Dedifferentiated amniotic fluid mesenchymal stem cell (primary cell): ENCODE results near the gene IGFBP4.
"Not testable (repeated sequence)": the region's sequence is repeated elsewhere in the genome, so short reads cannot be mapped to it uniquely, and the experiment has no call there.

Source experiments
- DNase-seq: peaks from one replicate; pipeline ENCODE4 v3.0.0-alpha.2; 2016; ENCODE audit errors: extremely low spot score

Gene IGFBP4

DNA sequence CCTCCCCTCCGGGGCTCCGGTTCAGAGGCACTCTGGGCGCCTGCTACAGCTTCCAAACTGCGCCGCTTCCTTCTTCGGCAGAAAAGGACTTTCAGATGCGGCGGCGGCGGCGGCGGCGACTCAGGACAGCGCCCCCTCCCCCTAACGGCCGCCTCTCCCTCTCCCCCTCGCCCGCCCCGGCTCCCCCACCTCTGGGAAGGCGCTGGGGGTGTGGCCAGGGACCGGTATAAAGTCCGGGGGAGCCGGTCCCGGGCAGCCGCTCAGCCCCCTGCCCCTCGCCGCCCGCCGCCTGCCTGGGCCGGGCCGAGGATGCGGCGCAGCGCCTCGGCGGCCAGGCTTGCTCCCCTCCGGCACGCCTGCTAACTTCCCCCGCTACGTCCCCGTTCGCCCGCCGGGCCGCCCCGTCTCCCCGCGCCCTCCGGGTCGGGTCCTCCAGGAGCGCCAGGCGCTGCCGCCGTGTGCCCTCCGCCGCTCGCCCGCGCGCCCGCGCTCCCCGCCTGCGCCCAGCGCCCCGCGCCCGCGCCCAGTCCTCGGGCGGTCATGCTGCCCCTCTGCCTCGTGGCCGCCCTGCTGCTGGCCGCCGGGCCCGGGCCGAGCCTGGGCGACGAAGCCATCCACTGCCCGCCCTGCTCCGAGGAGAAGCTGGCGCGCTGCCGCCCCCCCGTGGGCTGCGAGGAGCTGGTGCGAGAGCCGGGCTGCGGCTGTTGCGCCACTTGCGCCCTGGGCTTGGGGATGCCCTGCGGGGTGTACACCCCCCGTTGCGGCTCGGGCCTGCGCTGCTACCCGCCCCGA is at the start of gene IGFBP4:
TSS of gene IGFBP4 (plus strand) at position 255 of the 792 bp plus-strand sequence. CDS start at position 541, 286 bp downstream.
- DNase-seq: peak; percentile 59

GRCh38 chr17:40399185-40399584 is 44.1 kb upstream of the IGFBP4 start:
- DNase-seq: peak; percentile 78

DNA sequence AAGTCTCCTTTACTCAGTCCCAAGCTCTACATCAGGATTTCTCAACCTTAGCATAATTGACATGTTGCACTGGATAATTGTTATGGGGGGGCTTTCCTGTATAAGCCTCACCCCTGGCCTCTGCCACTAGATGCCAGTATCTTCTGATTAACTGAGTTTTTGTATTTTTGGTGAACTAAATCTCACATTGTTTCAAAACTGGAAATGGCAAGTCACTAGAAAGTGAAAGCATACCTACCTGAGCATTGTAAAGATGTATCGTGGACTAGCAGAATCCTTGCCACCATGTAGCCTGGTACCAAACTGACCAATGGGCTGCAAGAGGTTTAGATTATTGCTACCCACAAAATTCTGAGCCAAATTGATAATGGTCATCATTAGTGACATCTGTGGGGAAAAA is 40.6 kb upstream of the IGFBP4 start:
- DNase-seq: peak; percentile 3

GRCh38 chr17:40404003-40404402 is 39.2 kb upstream of the IGFBP4 start:
- no peak for DNase-seq

DNA sequence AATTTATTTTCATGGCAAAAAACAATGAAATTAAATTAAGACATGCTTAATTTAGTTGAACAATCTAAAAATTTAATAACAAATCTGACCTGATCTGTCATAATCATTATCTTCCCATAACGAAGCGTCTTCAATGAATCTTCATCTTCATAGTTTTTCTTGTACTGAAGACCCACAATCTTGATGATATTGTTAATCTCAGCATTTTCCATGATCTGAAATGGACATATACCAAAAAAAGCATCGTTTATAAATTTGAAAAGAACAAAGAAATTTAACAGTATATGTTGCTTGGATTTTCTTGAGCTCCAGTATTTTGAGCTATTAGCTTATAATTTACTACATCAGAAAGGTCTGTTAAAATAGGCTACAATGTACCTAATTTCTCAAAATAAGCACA is 35.8 kb upstream of the IGFBP4 start:
- DNase-seq: peak; percentile 1

GRCh38 chr17:40409540-40409939 is 33.7 kb upstream of the IGFBP4 start:
- not testable (repeated sequence) for DNase-seq

DNA sequence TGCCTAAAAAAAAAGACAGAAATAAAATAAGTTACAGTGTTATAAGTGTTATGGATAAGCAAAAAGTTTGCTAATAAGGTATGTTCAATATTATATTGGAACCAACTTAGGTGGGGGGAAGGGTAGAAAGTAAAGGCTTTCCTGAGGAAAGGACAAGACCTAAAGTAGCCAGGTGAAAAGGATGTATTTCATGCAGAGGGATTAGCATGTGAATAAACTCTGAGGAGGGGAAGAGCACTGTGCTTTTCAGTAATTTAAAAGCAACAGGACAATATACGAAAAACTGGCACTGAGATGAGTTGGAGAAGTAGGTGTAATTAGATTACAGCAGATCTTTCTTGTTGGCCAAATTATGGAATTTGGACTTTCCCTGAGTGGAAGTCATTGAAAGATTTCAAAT is 33.2 kb upstream of the IGFBP4 start:
- DNase-seq: no peak

GRCh38 chr17:40411821-40412220 is 31.4 kb upstream of the IGFBP4 start:
- no peak for DNase-seq

GRCh38 chr17:40412880-40413279 is 30.4 kb upstream of the IGFBP4 start:
- no peak for DNase-seq

GRCh38 chr17:40414312-40414711 is 28.9 kb upstream of the IGFBP4 start:
- DNase-seq: not testable (repeated sequence)

DNA sequence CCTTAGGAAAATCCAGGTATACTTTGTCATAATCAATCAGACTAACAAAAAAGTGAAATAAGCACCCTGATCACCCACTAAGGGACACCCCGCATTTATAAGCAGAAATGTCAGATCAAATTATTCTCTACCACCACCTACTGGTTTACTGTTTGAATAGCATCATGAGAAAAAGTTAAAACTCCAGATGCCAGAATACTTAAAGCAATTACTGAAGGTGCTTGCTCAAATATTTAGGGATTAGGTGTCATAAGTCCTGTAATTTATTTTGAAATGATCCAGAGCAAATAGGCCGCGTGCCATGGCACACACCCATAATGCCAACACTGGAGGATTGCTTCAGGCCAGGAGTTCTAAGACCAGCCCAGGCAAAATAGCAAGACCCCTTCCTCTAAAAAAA is 27.9 kb upstream of the IGFBP4 start:
- peak; percentile 46 for DNase-seq

DNA sequence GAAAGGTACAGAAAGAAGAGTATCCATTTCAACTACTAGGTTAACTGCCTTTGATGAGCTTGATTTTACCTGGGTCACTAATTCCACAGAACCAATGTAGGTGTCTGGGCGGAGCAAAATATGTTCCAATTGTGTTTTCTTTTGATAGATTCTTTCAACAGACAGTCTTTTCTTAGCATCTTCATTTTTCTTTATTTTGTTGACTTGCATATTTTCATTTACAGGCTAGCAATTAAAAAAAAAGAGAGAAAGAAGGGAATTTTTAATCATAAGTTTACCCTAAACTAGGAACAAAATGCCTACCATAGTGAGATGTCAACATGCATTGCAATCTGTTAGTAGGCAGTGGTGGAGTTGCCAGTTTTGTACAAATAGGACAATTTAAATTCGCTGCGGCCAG is 26.6 kb upstream of the IGFBP4 start:
- no peak for DNase-seq

- DNase-seq: no peak
Observed at GRCh38 chr17:40417258-40417608, 26.0 kb upstream of the IGFBP4 start.

GRCh38 chr17:40417609-40418427 is 25.4 kb upstream of the IGFBP4 start, which contains the start of gene TOP2A:
TOP2A (minus strand) TSS chr17:40417896; CDS start chr17:40417791, 105 bp downstream.
- DNase-seq: peak; percentile 100

DNA sequence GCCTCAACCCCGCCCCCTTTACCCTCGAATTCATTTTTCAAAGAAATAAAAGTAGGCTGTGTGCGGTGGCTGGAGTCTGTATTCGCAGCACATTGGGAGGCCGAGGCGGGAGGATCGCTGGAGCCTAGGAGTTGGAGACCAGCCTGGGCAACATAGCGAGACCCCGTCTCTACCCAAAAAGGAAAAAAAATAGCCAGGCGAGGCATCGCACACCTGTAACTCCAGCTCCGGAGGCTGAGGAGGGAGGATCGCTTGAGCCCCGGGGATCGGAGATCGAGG is 24.9 kb upstream of the IGFBP4 start:
- no peak for DNase-seq

- no peak for DNase-seq
Observed at GRCh38 chr17:40419559-40420331, 23.5 kb upstream of the IGFBP4 start.

GRCh38 chr17:40422990-40423633 is 20.1 kb upstream of the IGFBP4 start:
- no peak for DNase-seq

- DNase-seq: no peak
Observed at GRCh38 chr17:40425741-40426140, 17.5 kb upstream of the IGFBP4 start.

GRCh38 chr17:40427002-40427491 is 16.2 kb upstream of the IGFBP4 start:
- DNase-seq: no peak

- DNase-seq: no peak
Observed at GRCh38 chr17:40430272-40431230, 12.7 kb upstream of the IGFBP4 start.

GRCh38 chr17:40431231-40431602 is 12.0 kb upstream of the IGFBP4 start:
- DNase-seq: no peak
